NCI-H2196 (cell line): ENCODE measurements around the gene DNAJC4.

Experiments
- DNase-seq: peaks from one replicate; lab custom pipeline; 2025; ENCODE audit not compliant: unreplicated experiment; lab: John Stamatoyannopoulos, UW

Gene DNAJC4

GRCh38 chr11:64275031-64275800, 44.9 kb downstream of the DNAJC4 start:
- DNase-seq = no peak

GRCh38 chr11:64275841-64276240, 45.5 kb downstream of the DNAJC4 start:
- DNase-seq = no peak

GRCh38 chr11:64276653-64277431, 46.5 kb downstream of the DNAJC4 start:
- no peak for DNase-seq

- DNase-seq = no peak
Measured at GRCh38 chr11:64278576-64279190, 48.3 kb downstream of the DNAJC4 start.

GRCh38 chr11:64281957-64282770, 51.8 kb downstream of the DNAJC4 start:
- no peak for DNase-seq

GRCh38 chr11:64283092-64283491, 52.7 kb downstream of the DNAJC4 start:
- DNase-seq = no peak
